Measurements from ENCODE around the gene METTL4.

METTL4 gene

GRCh38 chr18:2571200-2572170, at the start of gene METTL4, which contains the start of gene NDC80:
Gene METTL4 (minus strand): TSS chr18:2571505. CDS start chr18:2567216, 4,289 bp downstream.
Gene NDC80 (plus strand): TSS chr18:2571557. CDS start chr18:2572986, 1,429 bp downstream.
- DNase-seq: peak; percentile 75

- no peak for DNase-seq
Measured at GRCh38 chr18:2618009-2618408, 46.7 kb upstream of the METTL4 start.

GRCh38 chr18:2617401-2617998, 46.2 kb upstream of the METTL4 start:
- DNase-seq: no peak

- DNase-seq: no peak
Measured at GRCh38 chr18:2612996-2613395, 41.7 kb upstream of the METTL4 start.

GRCh38 chr18:2610549-2610948, 39.2 kb upstream of the METTL4 start:
- no peak for DNase-seq

GRCh38 chr18:2609604-2610003, 38.3 kb upstream of the METTL4 start:
- no peak for DNase-seq

GRCh38 chr18:2606335-2606734, 35.0 kb upstream of the METTL4 start:
- DNase-seq: no peak

GRCh38 chr18:2602844-2603243, 31.5 kb upstream of the METTL4 start:
- DNase-seq: no peak

GRCh38 chr18:2597639-2598038, 26.3 kb upstream of the METTL4 start:
- no peak for DNase-seq

- no peak for DNase-seq
Measured at GRCh38 chr18:2590303-2590702, 19.0 kb upstream of the METTL4 start.

- no peak for DNase-seq
Measured at GRCh38 chr18:2589345-2590068, 18.2 kb upstream of the METTL4 start.

GRCh38 chr18:2588666-2589344, 17.5 kb upstream of the METTL4 start:
- no peak for DNase-seq

GRCh38 chr18:2587788-2588187, 16.5 kb upstream of the METTL4 start:
- no peak for DNase-seq

GRCh38 chr18:2573408-2573807, 2.1 kb upstream of the METTL4 start:
- DNase-seq: no peak

- DNase-seq: no peak
Measured at GRCh38 chr18:2572892-2573291, 1.6 kb upstream of the METTL4 start.

- no peak for DNase-seq
Measured at GRCh38 chr18:2572171-2572569, 865 bp upstream of the METTL4 start.

- peak; percentile 69 for DNase-seq
Measured at GRCh38 chr18:2570772-2571199, 519 bp downstream of the METTL4 start.

GRCh38 chr18:2569338-2570207, 1.7 kb downstream of the METTL4 start:
- DNase-seq: no peak

GRCh38 chr18:2568605-2569004, 2.7 kb downstream of the METTL4 start:
- DNase-seq: no peak

- no peak for DNase-seq
Measured at GRCh38 chr18:2568129-2568528, 3.2 kb downstream of the METTL4 start.

- DNase-seq: no peak
Measured at GRCh38 chr18:2564373-2564772, 6.9 kb downstream of the METTL4 start.

- no peak for DNase-seq
Measured at GRCh38 chr18:2559249-2559648, 12.1 kb downstream of the METTL4 start.

All from NCI-H1105 treated with DMSO at 0.1 percent for 48 hours (cell line).